GM12875 (cell line): ENCODE data around the gene CDH13.

Experiments used
- H3K4me3 ChIP-seq: one replicate; pipeline ENCODE4 v1.5.1; 2011; ENCODE audit warnings: low read depth, low read length, control low read depth
- CTCF ChIP-seq: IDR thresholded peaks from 2 replicates; pipeline ENCODE4 v1.5.1; 2011; ENCODE audit warnings: low read depth, mild to moderate bottlenecking, control low read depth, inconsistent platforms, low read length, moderate library complexity, borderline replicate concordance; ENCODE audit not compliant: insufficient read depth

Gene CDH13

GRCh38 chr16:83115491-83116232 lies 488.9 kb downstream of the CDH13 start:
- no peak overlapping the region for H3K4me3 ChIP-seq
- no peak for TF ChIP-seq CTCF

GRCh38 chr16:83116274-83116892 lies 489.6 kb downstream of the CDH13 start:
- TF ChIP-seq CTCF, result no peak
- H3K4me3 ChIP-seq, result no peak overlapping the region

GRCh38 chr16:83117810-83118209 lies 491.0 kb downstream of the CDH13 start:
- TF ChIP-seq CTCF, result no peak
- H3K4me3 ChIP-seq, result no peak overlapping the region

GRCh38 chr16:83118365-83118764 lies 491.6 kb downstream of the CDH13 start:
- no peak overlapping the region for H3K4me3 ChIP-seq
- no peak for TF ChIP-seq CTCF

GRCh38 chr16:83125999-83126568 lies 499.3 kb downstream of the CDH13 start:
- TF ChIP-seq CTCF, result no peak

GRCh38 chr16:83128041-83128440 lies 501.3 kb downstream of the CDH13 start:
- no peak for TF ChIP-seq CTCF
- no peak overlapping the region for H3K4me3 ChIP-seq

More at GRCh38 chr16:83125999-83126568, 499.3 kb downstream of the CDH13 start:
- H3K4me3 ChIP-seq, result no peak overlapping the region
